ENCODE measurements around the gene TRIM56.
A peak's percentile ranks its signal among the peaks of the same experiment; 100 is the strongest.
"Not testable (repeated sequence)": the region's sequence is repeated elsewhere in the genome, so short reads cannot be mapped to it uniquely, and the experiment has no call there.

Gene TRIM56

DNA sequence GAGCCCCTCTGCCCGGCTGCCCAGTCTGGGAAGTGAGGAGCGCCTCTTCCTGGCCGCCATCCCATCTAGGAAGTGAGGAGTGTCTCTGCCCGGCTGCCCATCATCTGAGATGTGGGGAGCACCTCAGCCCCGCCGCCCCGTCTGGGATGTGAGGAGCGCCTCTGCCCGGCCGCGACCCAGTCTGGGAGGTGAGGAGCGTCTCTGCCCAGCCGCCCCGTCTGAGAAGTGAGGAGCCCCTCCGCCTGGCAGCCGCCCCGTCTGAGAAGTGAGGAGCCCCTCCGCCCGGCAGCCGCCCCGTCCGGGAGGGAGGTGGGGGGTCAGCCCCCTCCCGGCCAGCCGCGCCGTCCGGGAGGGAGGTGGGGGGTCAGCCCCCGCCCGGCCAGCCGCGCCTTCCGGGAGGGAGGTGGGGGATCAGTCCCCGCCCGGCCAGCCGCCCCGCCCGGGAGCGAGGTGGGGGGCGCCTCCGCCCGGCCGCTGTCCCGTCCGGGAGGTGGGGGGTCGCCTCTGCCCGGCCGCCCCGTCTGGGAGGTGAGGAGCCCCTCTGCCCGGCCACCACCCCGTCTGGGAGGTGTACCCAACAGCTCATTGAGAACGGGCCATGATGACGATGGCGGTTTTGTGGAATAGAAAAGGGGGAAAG lies 7.1 kb downstream of the TRIM56 start:
- not testable (repeated sequence) for DNase-seq

DNA sequence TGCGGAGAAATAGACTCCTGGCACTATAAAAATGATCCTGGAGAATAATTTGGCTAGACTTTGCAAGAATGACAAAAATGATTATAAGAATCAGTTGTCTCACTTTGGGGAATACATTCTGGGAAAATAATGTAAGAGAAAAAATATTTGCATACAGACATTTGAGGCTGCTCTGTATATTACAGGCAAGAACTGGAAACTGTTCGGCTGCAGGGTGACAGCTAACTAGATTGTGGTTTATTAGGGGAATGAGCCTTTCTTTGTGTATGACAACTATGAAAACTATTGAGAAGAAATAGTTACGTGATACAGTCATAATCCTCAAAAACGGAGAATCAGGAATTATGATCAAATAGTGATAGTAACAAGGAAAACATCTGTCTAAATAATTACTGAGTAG lies 8.6 kb downstream of the TRIM56 start:
- no peak for DNase-seq

- no peak for DNase-seq
These were observed 9.1 kb downstream of the TRIM56 start for GRCh38 chr7:101094376-101094775.

GRCh38 chr7:101094791-101095375 lies 9.6 kb downstream of the TRIM56 start:
- peak; percentile 49 for DNase-seq

DNA sequence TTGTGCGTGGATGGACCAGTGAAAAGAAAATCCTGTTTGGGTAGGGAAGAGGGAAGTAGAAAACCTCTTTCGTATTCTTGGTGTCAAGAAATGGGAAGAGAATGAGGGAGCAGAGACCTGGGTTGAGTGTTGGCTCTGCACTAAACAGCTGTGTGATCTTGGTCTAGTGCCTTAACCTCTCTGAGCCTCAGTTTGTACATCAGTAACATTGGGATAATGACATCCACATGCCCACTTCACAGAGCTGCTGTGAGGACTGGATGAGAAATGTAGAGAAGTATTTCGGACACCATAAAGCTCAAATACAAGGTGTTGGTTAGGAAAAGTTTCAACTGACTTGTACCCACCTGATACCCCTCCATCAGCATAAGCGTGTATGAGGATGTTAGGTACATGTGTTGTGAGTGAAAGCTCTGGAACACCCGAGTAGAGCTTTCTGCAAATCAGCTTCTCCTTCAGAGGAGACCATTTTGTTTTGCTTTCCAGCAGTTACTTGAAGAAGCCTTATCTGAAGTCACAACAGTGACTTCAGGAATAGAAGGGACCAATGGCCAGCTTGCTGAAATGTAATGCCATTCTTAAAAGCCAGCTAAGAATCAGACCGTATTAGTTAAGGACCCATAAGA lies 11.2 kb downstream of the TRIM56 start:
- no peak for DNase-seq

- no peak for DNase-seq
These were observed 11.7 kb downstream of the TRIM56 start for GRCh38 chr7:101096957-101097347.

- no peak for DNase-seq
These were observed 12.3 kb downstream of the TRIM56 start for GRCh38 chr7:101097561-101097960.

DNA sequence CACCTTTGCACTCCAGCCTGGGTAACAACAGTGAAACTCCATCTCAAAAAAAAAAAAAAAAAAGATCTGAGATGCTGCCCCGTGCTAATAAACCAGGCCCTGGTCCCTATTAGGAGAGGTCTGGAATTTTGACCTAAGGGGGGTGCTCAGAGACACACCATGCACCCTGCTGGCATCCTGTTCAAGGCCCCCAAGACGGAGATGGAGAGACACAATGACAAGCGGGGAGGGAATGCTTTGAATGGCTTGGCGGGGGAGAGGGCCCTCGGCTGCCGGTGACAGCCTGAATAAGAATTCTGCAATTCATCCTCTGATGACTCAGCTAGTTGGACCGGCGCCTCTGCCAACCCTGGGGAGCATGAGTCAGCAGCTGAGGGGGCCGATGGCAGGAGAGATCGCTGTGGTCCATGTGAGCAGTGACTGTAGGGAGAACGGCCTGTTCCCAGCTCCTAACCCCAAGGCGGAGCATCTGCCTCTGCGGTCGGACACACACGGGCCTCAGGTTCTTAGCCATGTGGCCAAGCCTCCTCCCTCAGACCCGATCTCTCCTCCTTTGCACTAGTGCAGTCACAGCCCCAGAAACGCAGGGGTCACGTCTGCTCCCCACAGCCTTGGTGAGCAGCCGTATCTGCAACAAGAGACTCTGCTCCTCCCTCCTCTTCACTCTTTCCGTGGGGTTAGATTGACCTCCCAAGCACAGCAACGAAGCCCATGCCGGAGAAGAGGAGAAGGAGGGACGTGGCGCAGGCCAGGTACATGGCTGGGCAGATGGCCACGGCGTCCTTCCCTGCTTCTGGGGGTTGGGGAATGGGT lies 14.9 kb downstream of the TRIM56 start:
- DNase-seq = peak; percentile 94

GRCh38 chr7:101100858-101101847 lies 15.9 kb downstream of the TRIM56 start:
- no peak for DNase-seq

- no peak for DNase-seq
These were observed 16.7 kb downstream of the TRIM56 start for GRCh38 chr7:101102026-101102425.

- not testable (repeated sequence) for DNase-seq
These were observed 18.4 kb downstream of the TRIM56 start for GRCh38 chr7:101103701-101104100.

DNA sequence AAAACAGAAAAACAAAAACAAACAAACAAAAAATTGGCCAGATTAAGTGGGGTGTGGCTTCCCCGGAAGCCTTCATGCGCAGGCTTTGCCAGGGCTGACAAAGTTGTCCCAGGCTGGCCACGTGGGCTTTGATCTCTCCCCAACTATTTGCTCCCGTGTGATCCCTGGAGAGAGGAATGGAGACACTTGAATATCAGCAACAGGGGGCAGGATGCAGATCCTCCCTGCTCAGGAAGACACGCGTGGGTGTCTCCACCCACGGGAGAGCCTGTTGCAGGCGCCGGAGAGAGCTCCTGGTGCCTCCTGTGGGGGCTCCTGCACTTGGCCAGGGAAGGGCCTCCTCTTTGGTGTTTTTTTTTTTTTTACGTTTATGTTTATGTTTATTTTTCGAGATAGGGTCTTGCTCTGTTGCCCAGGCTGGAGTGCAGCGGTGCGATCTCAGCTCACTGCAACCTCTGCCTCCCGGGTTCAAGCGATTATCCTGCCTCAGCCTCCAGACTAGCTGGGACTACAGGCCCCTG lies 19.0 kb downstream of the TRIM56 start:
- no peak for DNase-seq

DNA sequence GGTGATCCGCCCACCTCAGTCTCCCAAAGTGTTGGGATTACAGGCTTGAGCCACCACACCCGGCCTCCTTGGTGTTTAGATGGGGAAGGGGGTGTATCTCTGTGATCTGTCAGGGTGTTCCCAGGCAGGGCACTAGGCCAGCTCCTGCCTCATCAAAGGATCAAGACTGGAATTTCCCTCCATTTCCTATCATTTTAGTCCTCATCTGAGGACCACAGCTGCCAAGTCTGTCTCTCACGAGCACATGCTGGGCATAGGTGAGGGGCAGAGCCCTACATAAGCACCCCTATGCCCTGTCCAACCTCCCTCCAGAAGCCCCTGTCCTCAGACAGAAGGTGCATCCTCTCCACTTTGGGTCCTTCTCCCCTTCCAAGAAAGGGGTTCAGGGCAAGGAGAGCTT lies 19.5 kb downstream of the TRIM56 start:
- no peak for DNase-seq

- DNase-seq = not testable (repeated sequence)
These were observed 20.0 kb downstream of the TRIM56 start for GRCh38 chr7:101105248-101105647.

- DNase-seq = no peak
These were observed 21.1 kb downstream of the TRIM56 start for GRCh38 chr7:101106386-101106785.

DNA sequence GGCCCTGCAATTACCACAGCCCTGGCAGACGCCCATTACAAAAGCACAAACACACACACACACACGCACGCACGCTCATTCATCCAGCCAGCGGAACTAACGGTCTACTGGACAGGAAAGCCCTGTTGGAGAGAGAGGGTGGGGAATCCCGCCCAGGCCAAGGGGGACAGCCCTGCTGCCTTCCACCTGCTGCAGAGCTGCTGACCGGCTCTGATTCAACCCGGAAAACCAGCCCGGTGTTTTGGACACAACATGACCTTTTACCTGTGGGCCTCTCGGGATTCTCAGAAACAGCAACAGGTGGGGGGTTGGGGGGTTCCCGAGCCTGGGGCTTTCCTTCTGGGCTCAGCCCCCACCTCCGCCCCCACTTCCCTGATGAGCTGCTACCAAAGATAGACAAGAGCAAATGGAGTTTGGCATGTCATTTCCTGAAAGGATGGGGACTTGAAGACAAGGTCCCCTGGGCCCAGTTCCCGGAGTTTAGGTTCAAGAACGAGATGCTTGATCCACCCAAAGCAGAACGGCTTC lies 23.1 kb downstream of the TRIM56 start:
- peak; percentile 69 for DNase-seq

- DNase-seq = no peak
These were observed 23.7 kb downstream of the TRIM56 start for GRCh38 chr7:101108961-101109360.

DNA sequence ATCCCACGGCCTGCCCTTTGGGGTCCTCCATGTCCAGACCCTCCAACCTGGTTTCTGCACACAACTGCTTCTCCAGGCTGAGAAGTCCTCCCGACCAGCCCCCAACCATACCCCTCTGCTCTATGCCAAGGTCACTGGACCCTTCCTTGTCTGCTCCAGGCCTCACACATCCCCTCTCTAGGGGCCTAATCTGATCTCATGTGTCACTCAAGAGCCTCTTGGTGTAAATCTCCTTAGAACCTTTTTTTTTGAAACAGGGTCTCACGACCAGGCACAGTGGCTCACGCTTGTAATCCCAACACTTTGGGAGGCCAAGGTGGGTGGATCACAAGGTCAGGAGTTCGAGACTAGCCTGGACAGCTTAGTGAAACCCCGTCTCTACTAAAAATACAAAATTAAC lies 24.1 kb downstream of the TRIM56 start:
- DNase-seq = no peak

DNA sequence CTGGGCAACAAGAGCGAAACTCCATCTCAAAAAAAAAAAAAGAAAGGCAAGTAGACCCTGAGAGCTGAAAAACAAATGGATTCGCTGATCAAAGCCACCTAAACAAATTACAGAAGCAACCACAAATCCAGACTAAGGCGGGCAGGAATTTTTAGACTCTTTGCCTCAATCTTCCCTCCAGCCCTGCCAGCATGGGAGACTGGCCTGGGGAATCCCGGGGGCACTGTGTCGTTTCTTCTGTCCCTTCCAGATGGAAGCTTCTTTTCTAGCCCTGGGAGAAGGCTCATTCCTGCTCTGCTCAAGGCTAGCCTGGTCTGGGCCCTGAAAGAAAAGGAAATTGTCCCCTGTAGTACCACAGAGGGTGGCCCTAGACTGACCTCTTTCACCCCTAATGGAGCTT lies 26.0 kb downstream of the TRIM56 start:
- DNase-seq = no peak

GRCh38 chr7:101112233-101112632 lies 27.0 kb downstream of the TRIM56 start:
- DNase-seq = no peak

GRCh38 chr7:101113140-101113539 lies 27.9 kb downstream of the TRIM56 start:
- not testable (repeated sequence) for DNase-seq

GRCh38 chr7:101113836-101114235 lies 28.6 kb downstream of the TRIM56 start:
- DNase-seq = no peak

Data from femur (tissue), 1 donor.